HepG2 (cell line): ENCODE results near the gene RINL. TPM values are rescaled to one million over a fixed set of nuclear protein-coding genes. Genes with fewer than 3 reads are reported as not detected.

ENCODE experiments used
- ATAC-seq: fragments of 200-7000 bp; cut with Tn5 transposase; 3 replicates; pipeline ENCODE4 v1.9.1; 2020; ENCODE audit warnings: mild to moderate bottlenecking, moderate library complexity
- BruUV-seq: library from RNA; stranded (reverse); fragments of 400-500 nt; replicated peaks from 2 replicates; lab custom pipeline; 2021; lab: Mats Ljungman, UMichigan
- CTCF ChIA-PET: fragments of 300-600 bp; formaldehyde crosslinking; extraction: SDS; loops from one replicate; lab custom pipeline; 2021; ENCODE audit warnings: low total read pairs, inconsistent platforms, low intra/inter-chr PET ratio; lab: Yijun Ruan, JAX
- POLR2A ChIA-PET: fragments of 350-600 bp; sonication (Branson Sonifier 250); formaldehyde crosslinking; loops from one replicate; lab custom pipeline; 2020; ENCODE audit warnings: antibody characterized with exemption, inconsistent platforms; lab: Yijun Ruan, JAX
- DNase-seq: peaks from one replicate; pipeline ENCODE4 v3.0.0-alpha.2; 2015; ENCODE audit warnings: low spot score
- FAIRE-seq: peaks from 3 replicates; lab custom pipeline; 2011; peaks lifted over from hg19 to GRCh38; lab: Jason Lieb, UNC
- H2AFZ ChIP-seq: one replicate; pipeline ENCODE4 v1.6.1; 2011; ENCODE audit warnings: low read length, inconsistent platforms
- H3K27ac ChIP-seq: fragments of 300-600 bp; 3 replicates; pipeline ENCODE4 v1.8.0; 2011; ENCODE audit warnings: mixed run types, mild to moderate bottlenecking, mixed read lengths, low read length, inconsistent platforms; ENCODE audit not compliant: insufficient read depth; ENCODE audit errors: extremely low read length
- H3K27me3 ChIP-seq, 2 experiments: fragments of 200-600 bp in 1 of 2; 2 replicates in 1 of 2; 3 replicates in 1 of 2; pipeline versions ENCODE4 v1.6.0 to v1.8.0; 2011; ENCODE audit warnings: low read length in 2 of 2, mild to moderate bottlenecking in 2 of 2, moderate library complexity in 2 of 2, inconsistent platforms in 1 of 2; ENCODE audit not compliant: insufficient read depth in 2 of 2, control insufficient read depth in 1 of 2
- H3K36me3 ChIP-seq, 2 experiments: fragments of 200-600 bp in 1 of 2; replicated peaks in 1 of 2; 2 replicates in 1 of 2; 3 replicates in 1 of 2; pipeline versions ENCODE4 v1.5.1 to v1.8.0; 2011; ENCODE audit warnings: low read length in 2 of 2, inconsistent platforms in 1 of 2; ENCODE audit not compliant: insufficient read depth in 2 of 2, control insufficient read depth in 1 of 2
- H3K4me1 ChIP-seq: 2 replicates; pipeline ENCODE4 v1.5.1; 2012; ENCODE audit warnings: low read length, inconsistent platforms; ENCODE audit not compliant: insufficient read depth
- H3K4me2 ChIP-seq: 2 replicates; pipeline ENCODE4 v1.6.0; 2011; ENCODE audit warnings: low read depth, low read length, inconsistent platforms
- H3K4me3 ChIP-seq, 3 experiments: fragments of 200-600 bp in 1 of 3; sonication (generic), shearing (Covaris generic) in 1 of 3; replicated peaks in 1 of 3; 2 replicates each; pipeline ENCODE4 v1.5.1; 2011 to 2016; ENCODE audit warnings: low read length in 3 of 3, inconsistent platforms in 2 of 3, low read depth in 2 of 3, mild to moderate bottlenecking in 2 of 3, control low read depth in 1 of 3, mixed read lengths in 1 of 3; ENCODE audit not compliant: insufficient read depth in 1 of 3
- H3K79me2 ChIP-seq: one replicate; pipeline ENCODE4 v1.6.1; 2011; ENCODE audit warnings: low read length, inconsistent platforms; ENCODE audit not compliant: insufficient read depth
- H3K9ac ChIP-seq: 2 replicates; pipeline ENCODE4 v1.6.0; 2011; ENCODE audit warnings: mild to moderate bottlenecking, low read depth, low read length, inconsistent platforms; ENCODE audit not compliant: insufficient read depth
- H3K9me3 ChIP-seq: 2 replicates; pipeline ENCODE4 v1.5.1; 2012; ENCODE audit warnings: mild to moderate bottlenecking, low read length
- H4K20me1 ChIP-seq: 2 replicates; pipeline ENCODE4 v1.6.0; 2011; ENCODE audit warnings: inconsistent platforms, mild to moderate bottlenecking, low read length, moderate library complexity; ENCODE audit not compliant: insufficient read depth
- FOSL2 ChIP-seq: sonication (generic); formaldehyde crosslinking; IDR thresholded peaks from 2 replicates; pipeline ENCODE4 v1.4.0; 2020; ENCODE audit warnings: missing genetic modification reagents
- GFI1 ChIP-seq: sonication (generic); formaldehyde crosslinking; IDR thresholded peaks from 2 replicates; pipeline ENCODE4 v1.5.0; 2020; ENCODE audit warnings: missing genetic modification reagents, mild to moderate bottlenecking, borderline replicate concordance
- ZNF354B ChIP-seq: sonication (generic); formaldehyde crosslinking; IDR thresholded peaks from 2 replicates; pipeline ENCODE4 v1.8.0; 2022; ENCODE audit warnings: mild to moderate bottlenecking, missing genetic modification reagents
- WGBS: methylation state at CpG from one replicate; pipeline ENCODE4 v1.1.6; 2017; ENCODE audit warnings: low lambda C conversion rate; 5-methylcytosine and 5-hydroxymethylcytosine counted together
- in situ Hi-C: cut with HindIII; loops from 2 replicates; pipeline ENCODE4 v1.10.0; 2017; ENCODE audit warnings: low pct_unique_long_range_greater_than_20kb; ENCODE audit not compliant: extremely low pct_ligation_motif_present
- intact Hi-C: fragments of 100-400 bp; cut with micrococcal nuclease; formaldehyde crosslinking; loops from one replicate; pipeline ENCODE4 v1.10.0; 2022; ENCODE audit not compliant: unreplicated experiment
- polyA plus RNA-seq, 8 experiments: library from polyadenylated mRNA; depleted of rRNA in 3 of 8; stranded (reverse) in 7 of 8; unstranded in 1 of 8; fragments of >200 nt; fragmentation: Illumina TruSeq in 4 of 8; extraction: Trizol in 4 of 8; gene quantifications; 2 replicates each; pipeline versions ENCODE4 v1.2.1 to v1.2.3, GENCODE V29; 2011 to 2016; ENCODE audit warnings: low read depth in 4 of 8, missing spikeins in 1 of 8, mixed read lengths in 1 of 8; ENCODE audit not compliant: insufficient read depth in 1 of 8
- total RNA-seq, 5 experiments: library from RNA; depleted of rRNA; stranded (reverse); fragments of >200 nt; fragmentation: Illumina TruSeq; extraction: Trizol; gene quantifications; 2 replicates each; pipeline ENCODE4 v1.2.3, GENCODE V29; 2016; ENCODE audit warnings: low read depth in 1 of 5
- TF ChIP-seq, protein P1 (sequence below), 2 experiments: fragments of 450-650 bp in 1 of 2; sonication (generic) in 1 of 2; formaldehyde crosslinking; IDR thresholded peaks; 2 replicates each; pipeline versions ENCODE4 v1.5.0 to v1.8.0; 2020 to 2022; ENCODE audit warnings: mild to moderate bottlenecking in 1 of 2, missing genetic modification reagents in 1 of 2
- TF ChIP-seq, protein P2 (sequence below), 2 experiments: sonication (generic) in 1 of 2; formaldehyde crosslinking in 1 of 2; IDR thresholded peaks; 2 replicates each; pipeline versions ENCODE4 v1.5.1 to v1.6.1; 2011 to 2020; ENCODE audit warnings: borderline replicate concordance in 1 of 2, low read depth in 1 of 2, low read length in 1 of 2, mild to moderate bottlenecking in 1 of 2, missing genetic modification reagents in 1 of 2, moderate library complexity in 1 of 2

The RINL gene
- total and polyA plus RNA-seq, 2 of the 13 experiments (the other 11 are each of a cell fraction or from before 2014, with no cell fraction given), result 11.4 to 18.0 TPM

DNA sequence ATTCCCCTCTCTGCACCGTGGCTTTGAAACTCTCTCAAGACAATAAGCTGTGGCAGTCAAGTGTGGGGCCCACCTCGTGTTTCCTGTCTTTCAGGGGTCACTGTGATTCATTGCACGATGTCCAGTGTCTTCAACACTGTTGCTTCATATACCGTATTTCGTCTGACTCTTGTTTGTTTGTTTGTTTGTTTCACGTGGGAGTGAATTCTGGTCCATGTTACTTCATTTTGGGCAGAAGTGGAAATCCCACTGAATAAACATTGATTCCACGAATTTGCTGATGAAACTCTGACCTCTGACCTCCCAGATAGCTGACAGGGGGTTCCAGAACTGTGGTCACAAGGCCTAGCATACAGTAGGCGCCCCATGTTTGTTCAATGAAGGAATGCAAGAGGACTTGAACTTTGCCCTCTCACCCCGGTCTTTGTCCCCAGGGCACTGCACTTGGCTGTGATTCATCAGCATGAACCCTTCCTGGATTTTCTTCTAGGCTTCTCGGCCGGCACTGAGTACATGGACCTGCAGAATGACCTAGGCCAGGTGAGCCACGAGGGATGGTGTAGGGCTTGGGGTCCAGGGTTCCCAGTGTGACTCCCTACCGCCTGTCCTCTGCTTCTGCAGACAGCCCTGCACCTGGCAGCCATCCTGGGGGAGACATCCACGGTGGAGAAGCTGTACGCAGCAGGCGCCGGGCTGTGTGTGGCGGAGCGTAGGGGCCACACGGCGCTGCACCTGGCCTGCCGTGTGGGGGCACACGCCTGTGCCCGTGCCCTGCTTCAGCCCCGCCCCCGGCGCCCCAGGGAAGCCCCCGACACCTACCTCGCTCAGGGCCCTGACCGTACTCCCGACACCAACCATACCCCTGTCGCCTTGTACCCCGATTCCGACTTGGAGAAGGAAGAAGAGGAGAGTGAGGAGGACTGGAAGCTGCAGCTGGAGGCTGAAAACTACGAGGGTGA, 26.8 kb upstream of the RINL start (continued):
- TF ChIP-seq, protein P1, sequence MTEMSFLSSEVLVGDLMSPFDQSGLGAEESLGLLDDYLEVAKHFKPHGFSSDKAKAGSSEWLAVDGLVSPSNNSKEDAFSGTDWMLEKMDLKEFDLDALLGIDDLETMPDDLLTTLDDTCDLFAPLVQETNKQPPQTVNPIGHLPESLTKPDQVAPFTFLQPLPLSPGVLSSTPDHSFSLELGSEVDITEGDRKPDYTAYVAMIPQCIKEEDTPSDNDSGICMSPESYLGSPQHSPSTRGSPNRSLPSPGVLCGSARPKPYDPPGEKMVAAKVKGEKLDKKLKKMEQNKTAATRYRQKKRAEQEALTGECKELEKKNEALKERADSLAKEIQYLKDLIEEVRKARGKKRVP (CRISPR knock-in tag; IDR thresholded peaks at IDR 0.05), result 0 out of 4 replicates have a peak, but pooled peaks of 1 of the 2 experiments have one; percentile 35
- TF ChIP-seq FOSL2, result peak; percentile 32; the same call in 1 of the 2 replicates
- peak; percentile 58; the same call in 1 of the 2 replicates for TF ChIP-seq GFI1
- TF ChIP-seq, protein P2, sequence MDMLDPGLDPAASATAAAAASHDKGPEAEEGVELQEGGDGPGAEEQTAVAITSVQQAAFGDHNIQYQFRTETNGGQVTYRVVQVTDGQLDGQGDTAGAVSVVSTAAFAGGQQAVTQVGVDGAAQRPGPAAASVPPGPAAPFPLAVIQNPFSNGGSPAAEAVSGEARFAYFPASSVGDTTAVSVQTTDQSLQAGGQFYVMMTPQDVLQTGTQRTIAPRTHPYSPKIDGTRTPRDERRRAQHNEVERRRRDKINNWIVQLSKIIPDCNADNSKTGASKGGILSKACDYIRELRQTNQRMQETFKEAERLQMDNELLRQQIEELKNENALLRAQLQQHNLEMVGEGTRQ (IDR thresholded peaks at IDR 0.05; ENCODE audit: low read depth, low read length), result no peak
- TF ChIP-seq, protein P2 (CRISPR knock-in tag; IDR thresholded peaks at IDR 0.05; ENCODE audit: borderline replicate concordance), result no peak
- TF ChIP-seq, all 625 proteins: peak for 10

DNA sequence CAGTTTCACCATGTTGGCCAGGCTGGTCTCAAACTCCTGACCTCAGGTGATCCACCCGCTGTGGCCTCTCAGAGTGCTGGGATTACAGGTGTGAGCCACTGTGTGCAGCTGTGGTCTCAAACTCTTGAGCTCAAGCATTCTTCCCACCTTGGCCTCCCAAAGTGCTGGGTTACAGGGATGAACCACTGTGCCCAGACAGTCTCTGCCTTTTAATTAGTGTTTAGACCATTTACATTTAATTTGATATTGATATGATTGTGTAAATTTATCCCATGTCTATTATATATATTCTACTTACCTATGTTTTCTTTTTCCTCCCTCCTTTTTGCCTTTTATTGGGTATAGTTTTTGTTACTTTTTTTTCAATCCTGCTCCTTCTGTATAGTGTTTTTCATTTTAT, 23.6 kb upstream of the RINL start:
- H3K27me3 ChIP-seq, result no peaks in the 10 kb centered on the region; a peak in 1 of 5 replicates
- FAIRE-seq, result no peak
- TF ChIP-seq FOSL2, result no peak
- peak; percentile 87; the same call in 1 of the 2 replicates for TF ChIP-seq ZNF354B (CRISPR knock-in tag)
- TF ChIP-seq, all 625 proteins: peak for 1
- peaks cover 37% of the 10 kb centered on the region for H3K4me1 ChIP-seq
- ATAC-seq (no peak), DNase-seq (no peak)
- WGBS, result 100% methylated on average over 1 of the region's 1 CpG
- ChIA-PET POLR2A (interaction anchor here (2.2 to 2.5 kb wide), 2 partner anchors 50 to 70 kb away, joined by 16 to 21 read pairs; partner anchors contain the start of gene ECH1), CTCF (no interaction called here)
- no peak overlapping the region for H2AFZ ChIP-seq
- H3K9ac ChIP-seq, result no peak overlapping the region
- H3K36me3 ChIP-seq, result peaks cover 4 to 12% of the 10 kb centered on the region in 2 experiments; a peak in 3 of 5 replicates
- intact Hi-C loops (no loop called here), in situ Hi-C loops (loop anchor here (25.0 kb wide), 1 partner anchor 164 kb away; the partner anchor contains the start of gene CAPN12)
- no TSS peak for BruUV-seq
- peaks cover 1% of the 10 kb centered on the region for H3K79me2 ChIP-seq
- no peak overlapping the region for H3K27ac ChIP-seq
- no peaks in the 10 kb centered on the region for H3K9me3 ChIP-seq
- no peaks in the 10 kb centered on the region for H4K20me1 ChIP-seq
- no peak overlapping the region for H3K4me3 ChIP-seq
- peak overlapping the region; percentile 79; the same call in 1 of the 2 replicates for H3K4me2 ChIP-seq
